CD4-positive, CD25-positive, alpha-beta regulatory T cell (primary cell): ENCODE data around the gene ATOH8. TPM values are rescaled to one million over a fixed set of nuclear protein-coding genes. Genes with fewer than 3 reads are reported as not detected.

ENCODE experiments used
- ATAC-seq, 2 donors: fragments of 150-1000 bp; cut with Tn5 transposase; one replicate each; pipeline ENCODE4 v1.10.0; 2021; ENCODE audit warnings: low read depth in 2 of 2, moderate number of reproducible peaks in 2 of 2, moderate library complexity in 1 of 2
- DNase-seq, 3 donors: peaks; one replicate each; pipeline versions ENCODE4 v3.0.0 to v3.0.0-alpha.2; 2012 to 2022; ENCODE audit warnings: mixed read lengths in 1 of 3
- H3K27ac ChIP-seq: one replicate; pipeline ENCODE4 v1.7.0; 2013; ENCODE audit warnings: mild to moderate bottlenecking, low read length; ENCODE audit not compliant: insufficient read depth, poor library complexity, severe bottlenecking
- H3K27me3 ChIP-seq: one replicate; pipeline ENCODE4 v1.7.0; 2013; ENCODE audit warnings: low read length; ENCODE audit not compliant: control insufficient read depth, insufficient read depth
- H3K36me3 ChIP-seq: one replicate; pipeline ENCODE4 v1.7.0; 2013; ENCODE audit warnings: mild to moderate bottlenecking, low read length, moderate library complexity; ENCODE audit not compliant: control insufficient read depth, insufficient read depth
- H3K4me1 ChIP-seq: 2 replicates; pipeline ENCODE4 v1.7.0; 2013; ENCODE audit warnings: mild to moderate bottlenecking, low read length; ENCODE audit not compliant: insufficient read depth, control insufficient read depth, poor library complexity, severe bottlenecking
- H3K4me3 ChIP-seq: one replicate; pipeline ENCODE4 v1.7.0; 2013; ENCODE audit warnings: low read depth, mild to moderate bottlenecking, low read length, moderate library complexity
- H3K9me3 ChIP-seq, 2 experiments: 1 replicate in 1 of 2; 2 replicates in 1 of 2; pipeline ENCODE4 v1.7.0; 2013; ENCODE audit warnings: low read length in 2 of 2, mild to moderate bottlenecking in 1 of 2, moderate library complexity in 1 of 2; ENCODE audit not compliant: control insufficient read depth in 2 of 2
- H3K27ac Mint-ChIP-seq, 3 donors: one replicate each; pipeline ENCODE4 v1.8.0; 2020 to 2022; ENCODE audit warnings: mild to moderate bottlenecking in 3 of 3, mixed read lengths in 3 of 3, moderate library complexity in 2 of 3
- H3K27me3 Mint-ChIP-seq: one replicate; pipeline ENCODE4 v1.8.0; 2022; ENCODE audit warnings: mild to moderate bottlenecking, mixed read lengths
- H3K36me3 Mint-ChIP-seq: one replicate; pipeline ENCODE4 v1.8.0; 2020; ENCODE audit warnings: mixed read lengths
- H3K4me1 Mint-ChIP-seq, 4 donors: one replicate each; pipeline ENCODE4 v1.8.0; 2020 to 2022; ENCODE audit warnings: mixed read lengths in 4 of 4, mild to moderate bottlenecking in 1 of 4
- H3K4me3 Mint-ChIP-seq, 4 donors: one replicate each; pipeline ENCODE4 v1.8.0; 2020 to 2022; ENCODE audit warnings: mild to moderate bottlenecking in 4 of 4, mixed read lengths in 4 of 4, moderate library complexity in 3 of 4
- H3K9me3 Mint-ChIP-seq, 7 donors: one replicate each; pipeline ENCODE4 v1.8.0; 2020 to 2022; ENCODE audit warnings: mixed read lengths in 7 of 7, mild to moderate bottlenecking in 3 of 7, moderate library complexity in 2 of 7
- polyA plus RNA-seq, 4 donors: library from polyadenylated mRNA; unstranded; fragments of 300-500 nt; fragmentation: Illumina TruSeq; gene quantifications; one replicate each; pipeline ENCODE4 v1.2.3, GENCODE V29; 2021
- total RNA-seq: library from RNA; stranded (reverse); gene quantifications from one replicate; pipeline ENCODE4 v1.2.3, GENCODE V29; 2022

ATOH8 gene
- total and polyA plus RNA-seq, 5 donors from 2014 or later, result not detected

- peaks cover 33% of the 10 kb centered on the region for H3K27me3 Mint-ChIP-seq
- peaks cover 4% of the 10 kb centered on the region for H3K36me3 Mint-ChIP-seq
- H3K4me1 Mint-ChIP-seq, result peaks cover 0 to 6% (median under 1%) of the 10 kb centered on the region in 4 donors
- no peak overlapping the region for H3K27ac Mint-ChIP-seq
- H3K4me3 Mint-ChIP-seq, result no peak overlapping the region
- H3K9me3 ChIP-seq, result no peaks in the 10 kb centered on the region
- no peak for DNase-seq
- no peak overlapping the region for H3K4me3 ChIP-seq
- no peak for ATAC-seq
- H3K9me3 Mint-ChIP-seq, result no peaks in the 10 kb centered on the region
- no peaks in the 10 kb centered on the region for H3K4me1 ChIP-seq
- no peaks in the 10 kb centered on the region for H3K36me3 ChIP-seq
- H3K27me3 ChIP-seq, result peaks cover 9% of the 10 kb centered on the region
- no peak overlapping the region for H3K27ac ChIP-seq
Measured at GRCh38 chr2:85720533-85720932, 33.3 kb upstream of the ATOH8 start.

DNA sequence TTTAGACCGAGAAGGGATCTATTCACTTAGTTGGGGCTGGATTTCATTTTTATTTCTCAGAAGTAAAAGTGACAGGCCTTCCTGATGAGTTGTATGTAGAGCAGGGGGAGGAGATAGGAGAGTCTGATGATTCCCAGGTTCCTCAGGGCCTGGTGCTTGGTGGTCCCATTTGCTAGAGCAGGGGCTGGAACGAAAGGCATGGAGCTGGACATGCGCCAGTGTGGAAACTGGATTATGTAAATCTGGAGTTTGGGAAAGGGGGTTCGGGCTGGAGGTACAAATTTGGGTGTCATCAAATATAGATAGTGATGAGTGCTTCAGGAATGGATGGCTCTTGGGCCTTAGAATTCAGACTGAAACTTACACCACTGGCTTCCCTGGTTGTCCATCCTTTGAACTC is 32.1 kb upstream of the ATOH8 start:
- Histone ChIP-seq H3K36me3 (no peaks in the 10 kb centered on the region), H3K9me3 (no peaks in the 10 kb centered on the region), H3K27ac (no peak overlapping the region), H3K4me3 (no peak overlapping the region), H3K27me3 (peaks cover 11% of the 10 kb centered on the region), H3K4me1 (no peaks in the 10 kb centered on the region)
- Mint-ChIP-seq H3K9me3 (no peaks in the 10 kb centered on the region), H3K27me3 (peaks cover 31% of the 10 kb centered on the region), H3K4me3 (no peak overlapping the region), H3K4me1 (no peaks in the 10 kb centered on the region), H3K27ac (no peak overlapping the region), H3K36me3 (peaks cover 4% of the 10 kb centered on the region)
- DNase-seq, result no peak
- no peak for ATAC-seq

DNA sequence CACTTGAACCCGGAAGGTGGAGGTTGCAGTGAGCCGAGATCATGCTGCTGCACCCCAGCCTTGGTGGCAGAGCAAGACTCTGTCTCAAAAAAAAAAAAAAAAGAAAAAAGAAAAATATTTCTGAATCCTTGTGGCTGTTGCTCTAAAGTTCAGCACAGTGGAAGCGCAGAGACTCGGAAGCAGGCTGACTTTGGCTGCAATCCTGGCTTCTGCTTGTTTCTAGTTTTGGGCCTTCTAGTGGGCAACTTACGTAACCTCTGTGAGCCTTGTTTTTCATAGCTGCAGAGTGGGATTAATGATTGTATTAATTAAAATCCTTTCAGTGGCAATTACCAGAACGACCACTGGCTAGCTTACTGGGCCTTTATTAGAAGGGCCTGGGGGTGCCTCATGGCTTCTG is 31.3 kb upstream of the ATOH8 start:
- no peak overlapping the region for H3K4me3 ChIP-seq
- no peaks in the 10 kb centered on the region for H3K9me3 Mint-ChIP-seq
- H3K27me3 Mint-ChIP-seq, result peaks cover 39% of the 10 kb centered on the region
- H3K36me3 Mint-ChIP-seq, result peaks cover 4% of the 10 kb centered on the region
- no peak for DNase-seq
- H3K9me3 ChIP-seq, result no peaks in the 10 kb centered on the region
- no peak overlapping the region for H3K27ac Mint-ChIP-seq
- peaks cover 11% of the 10 kb centered on the region for H3K27me3 ChIP-seq
- H3K4me1 ChIP-seq, result no peaks in the 10 kb centered on the region
- ATAC-seq, result no peak
- no peaks in the 10 kb centered on the region for H3K36me3 ChIP-seq
- no peaks in the 10 kb centered on the region for H3K4me1 Mint-ChIP-seq
- no peak overlapping the region for H3K4me3 Mint-ChIP-seq
- H3K27ac ChIP-seq, result no peak overlapping the region

- Mint-ChIP-seq H3K4me1 (no peaks in the 10 kb centered on the region), H3K4me3 (no peak overlapping the region), H3K27ac (no peak overlapping the region), H3K9me3 (no peaks in the 10 kb centered on the region), H3K27me3 (peaks cover 43% of the 10 kb centered on the region), H3K36me3 (peaks cover 4% of the 10 kb centered on the region)
- no peak for DNase-seq
- H3K36me3 ChIP-seq, result no peaks in the 10 kb centered on the region
- H3K4me1 ChIP-seq, result peaks cover 3% of the 10 kb centered on the region
- no peak overlapping the region for H3K4me3 ChIP-seq
- peaks cover 14% of the 10 kb centered on the region for H3K27me3 ChIP-seq
- ATAC-seq, result no peak
- H3K9me3 ChIP-seq, result no peaks in the 10 kb centered on the region
- no peak overlapping the region for H3K27ac ChIP-seq
Measured at GRCh38 chr2:85723707-85724360, 30.0 kb upstream of the ATOH8 start.

GRCh38 chr2:85724731-85725181 is 29.0 kb upstream of the ATOH8 start:
- H3K27me3 ChIP-seq, result peaks cover 14% of the 10 kb centered on the region
- no peak overlapping the region for H3K27ac ChIP-seq
- no peak overlapping the region for H3K27ac Mint-ChIP-seq
- H3K36me3 Mint-ChIP-seq, result peaks cover 4% of the 10 kb centered on the region
- H3K4me3 ChIP-seq, result no peak overlapping the region
- DNase-seq (no peak), ATAC-seq (no peak)
- H3K27me3 Mint-ChIP-seq, result peaks cover 44% of the 10 kb centered on the region
- H3K4me3 Mint-ChIP-seq, result no peak overlapping the region
- H3K9me3 ChIP-seq, result no peaks in the 10 kb centered on the region
- peaks cover 7% of the 10 kb centered on the region for H3K4me1 ChIP-seq
- no peaks in the 10 kb centered on the region for H3K36me3 ChIP-seq
- peaks cover 0 to 1% (median 0%) of the 10 kb centered on the region in 7 donors for H3K9me3 Mint-ChIP-seq
- peaks cover 0 to 7% (median 3%) of the 10 kb centered on the region in 4 donors for H3K4me1 Mint-ChIP-seq

GRCh38 chr2:85725451-85725850 is 28.3 kb upstream of the ATOH8 start:
- Histone ChIP-seq H3K27ac (no peak overlapping the region), H3K4me1 (peaks cover 7% of the 10 kb centered on the region), H3K27me3 (peaks cover 14% of the 10 kb centered on the region), H3K9me3 (no peaks in the 10 kb centered on the region), H3K36me3 (no peaks in the 10 kb centered on the region), H3K4me3 (no peak overlapping the region)
- H3K27me3 Mint-ChIP-seq, result peaks cover 39% of the 10 kb centered on the region
- no peak overlapping the region for H3K4me3 Mint-ChIP-seq
- no peak for ATAC-seq
- peaks cover 0 to 8% (median 3%) of the 10 kb centered on the region in 4 donors for H3K4me1 Mint-ChIP-seq
- DNase-seq, result no peak
- no peak overlapping the region for H3K27ac Mint-ChIP-seq
- H3K9me3 Mint-ChIP-seq, result peaks cover 0 to 1% (median 0%) of the 10 kb centered on the region in 7 donors
- no peaks in the 10 kb centered on the region for H3K36me3 Mint-ChIP-seq

- Histone ChIP-seq H3K4me1 (peaks cover 7% of the 10 kb centered on the region), H3K4me3 (no peak overlapping the region), H3K36me3 (no peaks in the 10 kb centered on the region), H3K27me3 (peaks cover 9% of the 10 kb centered on the region), H3K9me3 (no peaks in the 10 kb centered on the region), H3K27ac (no peak overlapping the region)
- peaks cover 0 to 8% (median 3%) of the 10 kb centered on the region in 4 donors for H3K4me1 Mint-ChIP-seq
- H3K27ac Mint-ChIP-seq, result no peak overlapping the region
- DNase-seq, result no peak
- ATAC-seq, result no peak
- H3K9me3 Mint-ChIP-seq, result peaks cover 0 to 1% (median 0%) of the 10 kb centered on the region in 7 donors
- peaks cover 38% of the 10 kb centered on the region for H3K27me3 Mint-ChIP-seq
- no peaks in the 10 kb centered on the region for H3K36me3 Mint-ChIP-seq
- no peak overlapping the region for H3K4me3 Mint-ChIP-seq
Measured at GRCh38 chr2:85727798-85728197, 26.0 kb upstream of the ATOH8 start.

DNA sequence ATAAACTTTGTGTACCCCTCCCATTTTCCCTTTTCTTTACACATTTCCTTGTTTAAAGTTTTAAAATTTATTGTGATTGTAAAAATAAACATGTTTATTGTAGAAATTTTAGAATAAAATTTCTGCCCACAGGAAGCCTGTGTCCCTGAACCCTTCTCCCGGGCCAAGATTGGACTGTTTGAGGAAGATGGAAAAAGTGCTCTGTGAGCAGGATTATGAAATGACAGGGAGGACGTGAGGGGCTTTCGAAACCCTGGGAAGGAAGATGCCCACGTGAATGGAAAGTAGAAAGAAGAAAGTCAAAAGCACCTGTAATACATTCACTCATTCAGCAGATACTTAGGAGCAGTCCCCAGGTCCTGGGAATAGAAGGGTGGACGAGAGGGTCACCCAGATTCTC is 25.4 kb upstream of the ATOH8 start:
- no peaks in the 10 kb centered on the region for H3K36me3 Mint-ChIP-seq
- H3K27ac Mint-ChIP-seq, result no peak overlapping the region
- DNase-seq (no peak), ATAC-seq (no peak)
- H3K27me3 Mint-ChIP-seq, result peaks cover 38% of the 10 kb centered on the region
- H3K4me1 Mint-ChIP-seq, result peaks cover 0 to 8% (median 3%) of the 10 kb centered on the region in 4 donors
- no peaks in the 10 kb centered on the region for H3K9me3 ChIP-seq
- H3K27ac ChIP-seq, result no peak overlapping the region
- peaks cover 7% of the 10 kb centered on the region for H3K4me1 ChIP-seq
- peaks cover 9% of the 10 kb centered on the region for H3K27me3 ChIP-seq
- H3K4me3 ChIP-seq, result no peak overlapping the region
- H3K9me3 Mint-ChIP-seq, result peaks cover 0 to 1% (median 0%) of the 10 kb centered on the region in 7 donors
- no peak overlapping the region for H3K4me3 Mint-ChIP-seq
- no peaks in the 10 kb centered on the region for H3K36me3 ChIP-seq
